Fibroblast of lung (primary cell): ENCODE measurements around the gene LCE4A. TPM values are rescaled to one million over a fixed set of nuclear protein-coding genes. Genes with fewer than 3 reads are reported as not detected.
A peak's percentile ranks its signal among the peaks of the same experiment; 100 is the strongest.

Experiments used
- DNase-seq, 2 donors: peaks; one replicate each; pipeline versions ENCODE4 v3.0.0 to v3.0.0-alpha.2; 2010; ENCODE audit warnings: low read depth in 2 of 2
- H2AFZ ChIP-seq: 2 replicates; pipeline ENCODE4 v1.5.1; 2012; ENCODE audit warnings: low read length, control low read depth, inconsistent platforms
- H3K27ac ChIP-seq: 2 replicates; pipeline ENCODE4 v1.5.1; 2011; ENCODE audit warnings: low read length, control low read depth; ENCODE audit not compliant: insufficient read depth
- H3K27me3 ChIP-seq: 2 replicates; pipeline ENCODE4 v1.5.1; 2011; ENCODE audit warnings: mild to moderate bottlenecking, low read length; ENCODE audit not compliant: control insufficient read depth, insufficient read depth
- H3K36me3 ChIP-seq: 2 replicates; pipeline ENCODE4 v1.5.1; 2011; ENCODE audit warnings: low read length; ENCODE audit not compliant: control insufficient read depth, insufficient read depth
- H3K4me1 ChIP-seq: 2 replicates; pipeline ENCODE4 v1.5.1; 2011; ENCODE audit warnings: low read length; ENCODE audit not compliant: control insufficient read depth, insufficient read depth; ENCODE audit errors: extremely low read depth
- H3K4me2 ChIP-seq: 2 replicates; pipeline ENCODE4 v1.5.1; 2011; ENCODE audit warnings: low read length, control low read depth; ENCODE audit not compliant: insufficient read depth; ENCODE audit errors: extremely low read depth
- H3K4me3 ChIP-seq, 4 experiments: fragments of 200-600 bp in 1 of 4; sonication (generic) in 1 of 4; replicated peaks in 1 of 4; 2 replicates each; pipeline ENCODE4 v1.5.1; 2011 to 2016; ENCODE audit warnings: low read length in 4 of 4, low read depth in 3 of 4, mild to moderate bottlenecking in 3 of 4, control low read depth in 2 of 4, inconsistent platforms in 1 of 4, mixed read lengths in 1 of 4; ENCODE audit not compliant: insufficient read depth in 1 of 4; ENCODE audit errors: control extremely low read depth in 1 of 4
- H3K79me2 ChIP-seq: 2 replicates; pipeline ENCODE4 v1.5.1; 2012; ENCODE audit warnings: mild to moderate bottlenecking, low read length, inconsistent platforms; ENCODE audit not compliant: control insufficient read depth, insufficient read depth
- H3K9ac ChIP-seq: 2 replicates; pipeline ENCODE4 v1.5.1; 2011; ENCODE audit warnings: mild to moderate bottlenecking, low read length, control low read depth; ENCODE audit not compliant: insufficient read depth
- H3K9me3 ChIP-seq: 2 replicates; pipeline ENCODE4 v1.5.1; 2012; ENCODE audit warnings: low read depth, low read length; ENCODE audit not compliant: control insufficient read depth, insufficient read depth
- H4K20me1 ChIP-seq: 2 replicates; pipeline ENCODE4 v1.5.1; 2011; ENCODE audit warnings: low read length; ENCODE audit not compliant: control insufficient read depth, insufficient read depth; ENCODE audit errors: extremely low read depth
- CTCF ChIP-seq, 2 donors: IDR thresholded peaks in 1 of 2; conservative IDR thresholded peaks in 1 of 2; 1 replicate in 1 of 2; 2 replicates in 1 of 2; pipeline ENCODE4 v1.5.1; 2011 to 2012; ENCODE audit warnings: low read length in 2 of 2, control low read depth in 1 of 2, inconsistent platforms in 1 of 2, low read depth in 1 of 2, mild to moderate bottlenecking in 1 of 2
- EZH2 ChIP-seq: IDR thresholded peaks from 2 replicates; pipeline ENCODE4 v1.5.1; 2012; ENCODE audit warnings: low read length, control low read depth, mild to moderate bottlenecking; ENCODE audit errors: missing control alignments
- polyA plus RNA-seq, 2 donors: library from polyadenylated mRNA; depleted of rRNA in 1 of 2; stranded (reverse) in 1 of 2; unstranded in 1 of 2; fragments of >200 nt; gene quantifications; 2 replicates each; pipeline ENCODE4 v1.2.1, GENCODE V29; 2011 to 2012; ENCODE audit warnings: missing spikeins in 1 of 2
- total RNA-seq: library from RNA; depleted of rRNA; stranded (reverse); fragments of >200 nt; gene quantifications from 2 replicates; pipeline ENCODE4 v1.2.1, GENCODE V29; 2014

LCE4A gene
- total and polyA plus RNA-seq, 2 donors (not counting 1 experiment from before 2014, with no cell fraction given): not detected

- Histone ChIP-seq H3K9ac (no peak overlapping the region), H3K27ac (peak overlapping the region; percentile 27), H2AFZ (no peak overlapping the region), H3K79me2 (no peaks in the 10 kb centered on the region), H4K20me1 (no peaks in the 10 kb centered on the region), H3K9me3 (no peaks in the 10 kb centered on the region), H3K4me3 (no peak overlapping the region), H3K27me3 (no peaks in the 10 kb centered on the region), H3K4me2 (no peak overlapping the region), H3K4me1 (peaks cover 23% of the 10 kb centered on the region), H3K36me3 (no peaks in the 10 kb centered on the region)
- DNase-seq: no peak
- no peak for TF ChIP-seq EZH2
- TF ChIP-seq CTCF (conservative IDR thresholded peaks at IDR 0.05 in 1 of 2, IDR thresholded peaks at IDR 0.05 in 1 of 2; ENCODE audit: low read depth in 1 of 2, low read length in 2 of 2): no peak
Observed at GRCh38 chr1:152743371-152744145, 35.6 kb downstream of the LCE4A start.

- H3K27me3 ChIP-seq: no peaks in the 10 kb centered on the region
- H3K9me3 ChIP-seq: no peaks in the 10 kb centered on the region
- DNase-seq: peak; percentile 36 to 68
- peaks cover 21% of the 10 kb centered on the region for H3K4me1 ChIP-seq
- TF ChIP-seq EZH2 (no peak), CTCF (conservative IDR thresholded peaks at IDR 0.05 in 1 of 2, IDR thresholded peaks at IDR 0.05 in 1 of 2; ENCODE audit: low read depth in 1 of 2, low read length in 2 of 2) (no peak)
- H4K20me1 ChIP-seq: no peaks in the 10 kb centered on the region
- H2AFZ ChIP-seq: peak overlapping the region; percentile 9
- no peak overlapping the region for H3K9ac ChIP-seq
- no peaks in the 10 kb centered on the region for H3K79me2 ChIP-seq
- H3K36me3 ChIP-seq: no peaks in the 10 kb centered on the region
- H3K4me2 ChIP-seq: no peak overlapping the region
- no peak overlapping the region for H3K4me3 ChIP-seq
- H3K27ac ChIP-seq: peak overlapping the region; percentile 17
Observed at GRCh38 chr1:152745289-152745704, 37.3 kb downstream of the LCE4A start.

- H3K36me3 ChIP-seq: no peaks in the 10 kb centered on the region
- TF ChIP-seq CTCF (conservative IDR thresholded peaks at IDR 0.05 in 1 of 2, IDR thresholded peaks at IDR 0.05 in 1 of 2; ENCODE audit: low read depth in 1 of 2, low read length in 2 of 2) (no peak), EZH2 (no peak)
- H3K4me2 ChIP-seq: no peak overlapping the region
- peaks cover 21% of the 10 kb centered on the region for H3K4me1 ChIP-seq
- no peak overlapping the region for H3K9ac ChIP-seq
- no peaks in the 10 kb centered on the region for H4K20me1 ChIP-seq
- no peak overlapping the region for H3K4me3 ChIP-seq
- H3K79me2 ChIP-seq: no peaks in the 10 kb centered on the region
- peak overlapping the region; percentile 9 for H2AFZ ChIP-seq
- H3K9me3 ChIP-seq: no peaks in the 10 kb centered on the region
- no peak for DNase-seq
- peak overlapping the region; percentile 17 for H3K27ac ChIP-seq
- H3K27me3 ChIP-seq: no peaks in the 10 kb centered on the region
Observed at GRCh38 chr1:152745765-152746444, 37.9 kb downstream of the LCE4A start.
